Suppressor macrophage (primary cell): Measurements from ENCODE around the gene MYL12A.

ENCODE experiments used
- DNase-seq, 4 experiments: peaks; one replicate each; pipeline ENCODE4 v3.0.0-alpha.2; 2020 to 2022

The MYL12A gene

DNA sequence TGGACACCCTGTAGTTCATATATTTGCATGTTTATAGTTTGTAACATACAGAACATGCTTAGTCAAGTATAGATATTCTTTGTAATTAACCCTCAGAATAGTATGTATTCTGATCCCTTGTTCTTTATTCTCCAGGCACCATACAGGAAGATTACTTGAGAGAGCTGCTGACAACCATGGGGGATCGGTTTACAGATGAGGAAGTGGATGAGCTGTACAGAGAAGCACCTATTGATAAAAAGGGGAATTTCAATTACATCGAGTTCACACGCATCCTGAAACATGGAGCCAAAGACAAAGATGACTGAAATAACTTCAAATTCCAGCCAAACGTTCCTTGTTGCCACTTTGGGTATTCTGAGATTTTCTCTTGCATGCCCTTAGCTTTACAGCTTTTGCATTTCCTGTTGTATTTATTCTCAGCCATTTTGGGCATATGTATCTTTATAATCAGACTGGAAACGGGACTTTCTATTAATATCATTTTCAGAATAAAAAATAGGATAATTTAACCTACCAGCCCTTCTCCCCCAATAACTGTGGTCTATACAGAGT lies 8.1 kb downstream of the MYL12A start:
- DNase-seq = peak in 3 of 4 experiments; percentile 26 to 50 (median 39)

- peak in 3 of 4 experiments; percentile 28 to 60 (median 56) for DNase-seq
Measured at GRCh38 chr18:3256693-3257626, 9.4 kb downstream of the MYL12A start.

DNA sequence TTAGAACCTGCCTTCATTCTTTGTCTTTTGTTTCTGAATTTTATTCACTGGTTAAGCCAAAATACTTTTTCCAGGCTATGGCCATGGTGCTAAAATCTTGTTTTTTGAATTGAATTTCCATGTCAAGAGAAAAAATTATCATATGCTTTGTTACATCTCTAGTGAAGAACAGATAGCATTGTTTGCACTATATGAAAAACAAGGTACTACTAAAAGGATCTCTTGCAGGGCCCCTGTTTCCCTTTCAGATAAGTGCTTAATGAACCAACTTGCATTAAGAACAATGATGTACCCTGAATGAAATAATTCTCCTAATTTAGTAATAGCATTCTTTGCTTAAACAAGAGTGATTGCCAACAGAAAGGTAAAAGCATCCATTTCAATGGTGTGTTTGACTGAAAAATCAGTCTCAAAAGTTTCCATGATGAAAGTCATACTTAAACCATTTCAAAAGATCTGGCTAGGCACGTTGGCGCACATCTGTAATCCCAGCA lies 10.1 kb downstream of the MYL12A start:
- no peak for DNase-seq

DNA sequence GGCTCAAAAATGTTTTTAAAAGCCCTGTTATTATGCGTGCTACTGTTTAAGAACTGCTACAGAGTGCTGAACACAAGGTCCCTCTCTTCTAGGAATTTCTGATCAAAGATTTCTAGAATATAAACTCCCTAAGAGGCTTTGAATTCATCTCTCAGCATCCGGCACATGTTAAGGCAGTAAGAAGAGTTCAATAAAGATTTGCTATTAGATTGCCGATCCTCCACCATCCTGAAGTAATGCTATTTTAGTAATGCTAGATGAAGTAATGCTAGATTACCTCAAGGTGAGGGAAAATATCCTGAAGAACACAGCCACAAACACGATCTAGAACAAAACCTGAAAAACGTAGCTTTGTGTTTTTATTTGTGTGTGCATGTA lies 13.4 kb downstream of the MYL12A start:
- no peak for DNase-seq

DNA sequence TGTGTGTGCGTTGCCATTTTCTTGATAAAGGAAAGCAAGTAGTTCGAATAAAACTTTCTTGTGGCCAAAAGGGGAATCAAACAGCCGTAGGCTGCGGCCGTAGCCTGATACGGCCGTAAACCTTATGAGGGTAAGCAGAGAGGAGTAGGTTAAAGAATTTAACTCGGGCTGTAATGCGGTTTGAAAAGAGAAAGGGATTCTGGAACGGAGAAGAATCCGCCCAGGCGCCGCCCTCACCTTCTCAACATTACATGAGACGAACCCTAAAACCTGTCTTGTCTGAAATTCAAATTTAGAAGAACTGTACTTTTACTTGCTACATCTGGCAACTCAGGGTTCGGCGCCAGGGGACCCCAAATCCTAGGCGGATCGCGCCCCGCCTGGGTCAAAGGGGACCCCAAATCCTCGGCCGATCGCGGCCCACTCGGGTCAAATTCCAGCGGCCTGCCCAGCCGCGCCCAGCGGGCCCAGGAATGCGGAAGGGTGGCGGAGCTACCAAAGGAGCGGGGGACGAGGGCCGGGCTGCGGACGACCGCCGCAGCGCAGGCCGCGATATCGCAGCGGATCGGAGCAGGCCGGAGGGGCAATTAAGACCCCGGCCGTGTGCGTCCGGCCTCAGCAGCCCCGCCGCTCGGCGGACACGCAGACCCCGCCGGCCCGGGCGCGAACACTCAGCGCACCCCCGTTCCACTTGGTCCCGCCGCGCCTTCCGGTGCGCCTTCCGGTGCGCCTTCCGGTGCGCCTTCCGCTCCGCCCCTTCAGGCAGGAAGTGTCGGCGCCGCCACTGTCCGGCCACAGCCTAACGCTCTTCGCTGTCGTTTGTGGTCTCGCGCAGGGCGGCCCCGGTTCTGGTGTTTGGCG lies 14.0 kb downstream of the MYL12A start, which contains the start of gene MYL12B:
Gene MYL12B (plus strand): TSS at position 761 of the 861 bp plus-strand sequence. CDS start 10,766 bp downstream, outside the sequence.
- peak; percentile 86 to 95 (median 92) for DNase-seq

DNA sequence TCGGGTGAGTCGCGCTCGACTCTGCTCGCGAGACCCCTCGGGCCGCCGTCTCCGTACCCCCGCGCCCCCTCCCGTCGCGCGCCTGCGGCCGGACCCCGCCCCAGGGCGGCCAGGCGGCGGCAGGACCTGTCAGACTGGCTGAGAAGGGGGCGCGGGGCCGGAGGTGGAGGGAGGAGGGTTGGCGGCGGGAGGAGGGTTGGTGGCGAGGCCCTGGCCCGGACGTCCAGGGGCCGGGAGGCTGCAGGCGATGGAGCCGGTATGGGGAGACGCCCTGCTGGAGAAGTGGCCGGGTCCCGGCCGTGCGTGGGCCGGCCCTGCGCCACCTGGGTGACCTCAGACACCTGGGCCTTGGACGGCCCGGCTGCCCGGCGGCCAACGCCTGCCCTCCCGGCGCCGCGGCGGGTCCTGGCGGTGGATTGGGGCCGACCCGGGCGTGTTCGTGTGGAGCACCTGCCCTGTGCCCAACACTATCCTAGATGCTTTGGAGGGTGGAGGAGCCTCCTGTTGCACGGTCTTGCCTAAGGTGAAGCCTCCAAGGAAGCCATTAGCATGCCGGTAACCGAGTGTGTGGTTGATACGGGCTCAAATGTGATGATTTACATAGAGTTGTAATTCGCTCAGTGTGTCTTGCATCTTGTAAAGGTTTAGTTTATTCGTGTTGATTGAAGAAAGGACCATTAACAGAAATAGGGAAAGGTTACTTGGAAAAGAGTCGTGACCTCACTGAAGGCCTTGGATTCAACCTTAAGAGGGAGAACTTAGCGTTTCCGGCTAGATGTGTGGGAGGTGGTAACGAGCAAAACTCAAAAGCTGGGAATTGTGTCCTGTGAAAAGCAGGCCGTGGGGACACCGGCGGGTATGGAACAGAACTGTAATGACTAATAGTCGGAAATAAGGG lies 14.9 kb downstream of the MYL12A start:
- peak in 3 of 4 experiments; percentile 36 to 51 (median 44) for DNase-seq

DNA sequence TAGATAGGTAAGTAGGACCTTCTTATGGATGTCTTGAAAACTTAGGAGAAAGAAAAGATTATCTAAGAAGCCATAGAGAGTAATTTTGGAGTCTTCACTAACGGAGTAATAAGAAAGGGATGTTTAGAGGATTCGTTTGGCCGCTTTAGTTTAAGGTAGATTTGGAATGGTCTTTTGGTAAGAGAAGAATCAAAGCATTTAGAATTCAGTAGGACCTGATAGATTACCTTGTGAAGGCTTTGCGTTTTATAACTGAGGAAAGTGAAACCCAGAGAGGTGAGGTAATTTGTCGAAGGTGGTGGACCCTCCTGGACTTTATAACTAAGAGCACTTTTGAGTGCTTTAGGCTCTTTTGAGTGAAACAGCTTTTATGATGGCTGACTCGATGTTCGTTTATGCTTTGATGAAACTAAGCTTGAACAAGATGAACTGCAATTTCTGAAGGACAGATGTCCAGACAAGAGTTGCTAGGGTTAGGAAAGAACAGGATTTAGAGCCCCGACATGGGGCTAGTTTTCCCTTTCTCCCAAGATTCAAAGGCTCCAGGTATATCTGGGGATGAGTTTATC lies 15.6 kb downstream of the MYL12A start:
- no peak for DNase-seq

DNA sequence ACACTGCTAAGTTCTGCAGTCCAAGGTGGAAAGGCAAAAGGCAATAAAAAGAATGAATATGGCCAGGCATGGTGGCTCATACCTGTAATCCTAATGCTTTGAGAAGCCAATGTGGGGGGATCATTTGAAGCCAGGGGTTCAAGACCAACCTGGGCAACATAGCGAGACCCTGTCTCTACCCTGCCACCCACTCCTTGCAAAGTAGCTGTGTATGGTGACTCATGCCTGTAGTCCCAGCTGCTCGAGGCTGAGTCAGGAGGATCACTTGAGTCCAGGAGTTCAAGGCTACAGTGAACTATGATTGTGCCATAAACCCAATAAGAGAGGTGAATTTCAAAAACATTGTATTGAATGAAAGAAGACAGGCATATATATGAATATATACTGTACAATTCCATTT lies 16.8 kb downstream of the MYL12A start:
- DNase-seq = no peak

DNA sequence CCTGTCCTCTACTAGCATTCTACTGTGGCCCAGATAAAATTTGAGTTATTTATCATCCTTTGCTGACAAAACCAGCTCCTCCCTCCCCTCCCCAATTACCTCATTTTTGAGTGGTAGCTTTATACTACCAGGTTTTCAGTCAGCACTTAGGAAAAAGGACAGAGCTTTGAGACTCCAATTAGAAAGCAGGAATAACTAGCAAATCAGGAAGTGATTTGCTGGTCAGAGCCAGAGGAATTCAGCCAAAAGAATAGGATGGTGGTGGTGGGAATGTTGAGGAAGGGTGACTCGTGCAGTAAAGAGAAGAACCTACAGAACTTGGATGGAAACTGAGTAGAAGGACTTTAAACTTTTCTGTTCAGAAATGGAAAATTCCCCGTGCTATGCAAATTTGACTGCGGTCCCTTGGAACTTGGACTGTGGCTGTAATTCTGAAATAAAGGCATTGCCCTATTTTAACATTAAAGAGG lies 18.0 kb downstream of the MYL12A start:
- DNase-seq = no peak

DNA sequence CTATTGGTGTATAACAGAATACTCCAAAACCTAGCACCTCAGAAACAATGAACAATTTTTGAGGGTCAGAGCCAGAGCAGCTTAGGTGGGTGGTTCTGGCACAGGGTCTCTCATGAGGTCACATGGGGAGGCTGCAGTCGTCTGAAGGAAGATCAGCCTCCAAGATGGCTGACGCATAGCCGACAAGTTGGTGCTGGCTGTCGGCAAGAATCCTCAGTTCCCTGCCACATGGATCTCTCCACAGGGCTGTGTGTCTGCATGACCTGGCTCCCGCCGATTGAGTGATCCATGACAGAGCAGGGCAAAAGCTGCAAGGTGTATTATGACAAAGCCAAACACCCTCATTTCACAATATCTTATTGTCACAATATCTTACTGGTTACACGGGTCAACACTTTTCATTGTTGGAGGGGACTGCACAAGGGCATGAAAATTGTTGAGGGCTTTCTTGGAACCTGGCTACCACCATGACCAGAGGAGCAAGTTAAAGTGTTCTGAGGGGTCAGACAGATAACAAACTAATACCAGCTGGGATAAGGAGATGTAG lies 18.5 kb downstream of the MYL12A start:
- no peak for DNase-seq

DNA sequence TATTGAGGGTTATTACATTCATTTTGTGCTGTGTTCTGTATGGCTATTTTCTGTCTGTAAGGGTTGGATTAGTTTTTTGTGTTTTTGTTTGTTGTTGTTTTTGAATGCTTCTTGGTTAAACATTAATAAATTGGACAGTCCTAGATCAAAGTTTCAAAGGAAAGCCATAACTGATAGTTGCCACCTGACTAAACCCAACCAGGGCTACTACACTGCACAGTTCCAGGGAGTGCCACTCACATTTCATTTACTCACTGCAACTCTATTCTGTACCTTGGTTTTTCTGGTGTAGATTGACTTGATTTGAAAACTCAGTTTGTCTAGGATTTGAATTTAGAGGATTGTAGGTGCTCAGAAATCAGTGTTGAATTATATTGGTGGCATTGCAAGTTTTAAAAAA lies 20.7 kb downstream of the MYL12A start:
- no peak for DNase-seq

DNA sequence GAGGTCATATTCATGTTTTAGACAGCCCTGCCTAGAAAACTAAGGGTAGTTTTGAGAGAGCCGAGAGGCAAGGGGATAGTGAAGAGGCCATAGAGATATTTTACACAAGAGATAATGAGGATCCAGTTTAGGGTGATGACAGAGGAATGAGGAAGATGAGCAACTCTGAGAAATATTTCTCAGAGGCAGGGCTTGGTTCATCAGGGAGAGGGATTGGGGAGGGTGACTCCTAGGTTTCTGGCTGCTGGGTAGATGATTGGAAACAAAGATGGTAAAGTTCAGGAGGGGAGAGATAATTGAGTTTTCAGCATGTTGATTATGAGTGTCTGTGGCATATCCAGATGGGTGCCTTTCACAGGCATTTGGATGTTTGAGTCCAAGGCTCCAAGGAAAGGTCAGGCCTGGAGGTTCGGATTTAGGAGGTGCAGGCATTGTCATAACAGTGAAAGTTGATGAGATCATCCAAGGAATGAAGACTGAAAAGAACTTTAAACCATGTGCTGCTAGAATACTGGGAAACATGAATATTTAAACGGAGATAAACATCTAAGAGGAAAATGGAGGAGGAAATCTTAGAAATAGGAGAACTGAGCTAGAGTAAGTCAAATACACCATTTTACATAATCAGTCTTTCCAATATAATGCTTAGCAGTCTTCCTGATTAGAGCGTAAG lies 21.8 kb downstream of the MYL12A start:
- DNase-seq = peak; percentile 26 to 66 (median 48)

GRCh38 chr18:3269914-3270299 lies 22.3 kb downstream of the MYL12A start:
- no peak for DNase-seq

GRCh38 chr18:3273042-3273441 lies 25.4 kb downstream of the MYL12A start:
- no peak for DNase-seq

DNA sequence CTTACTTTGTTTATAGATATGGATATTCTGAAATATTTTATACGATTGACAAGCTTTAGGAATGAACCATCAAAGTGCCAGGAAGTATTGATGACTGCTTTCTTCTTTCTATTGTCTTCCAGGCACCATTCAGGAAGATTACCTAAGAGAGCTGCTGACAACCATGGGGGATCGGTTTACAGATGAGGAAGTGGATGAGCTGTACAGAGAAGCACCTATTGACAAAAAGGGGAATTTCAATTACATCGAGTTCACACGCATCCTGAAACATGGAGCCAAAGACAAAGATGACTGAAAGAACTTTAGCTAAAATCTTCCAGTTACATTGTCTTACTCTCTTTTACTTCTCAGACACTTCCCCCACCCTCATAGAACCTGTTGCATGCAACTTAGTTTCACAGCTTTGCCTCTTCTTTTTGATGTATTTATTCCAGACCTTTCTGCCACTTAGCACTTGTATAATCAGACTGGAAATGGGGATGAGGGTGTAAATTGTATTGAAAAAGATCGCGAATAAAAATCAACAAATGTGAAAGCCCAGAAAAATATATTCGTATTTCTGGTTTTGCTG lies 30.1 kb downstream of the MYL12A start:
- peak in 3 of 4 experiments; percentile 23 to 37 (median 28) for DNase-seq

DNA sequence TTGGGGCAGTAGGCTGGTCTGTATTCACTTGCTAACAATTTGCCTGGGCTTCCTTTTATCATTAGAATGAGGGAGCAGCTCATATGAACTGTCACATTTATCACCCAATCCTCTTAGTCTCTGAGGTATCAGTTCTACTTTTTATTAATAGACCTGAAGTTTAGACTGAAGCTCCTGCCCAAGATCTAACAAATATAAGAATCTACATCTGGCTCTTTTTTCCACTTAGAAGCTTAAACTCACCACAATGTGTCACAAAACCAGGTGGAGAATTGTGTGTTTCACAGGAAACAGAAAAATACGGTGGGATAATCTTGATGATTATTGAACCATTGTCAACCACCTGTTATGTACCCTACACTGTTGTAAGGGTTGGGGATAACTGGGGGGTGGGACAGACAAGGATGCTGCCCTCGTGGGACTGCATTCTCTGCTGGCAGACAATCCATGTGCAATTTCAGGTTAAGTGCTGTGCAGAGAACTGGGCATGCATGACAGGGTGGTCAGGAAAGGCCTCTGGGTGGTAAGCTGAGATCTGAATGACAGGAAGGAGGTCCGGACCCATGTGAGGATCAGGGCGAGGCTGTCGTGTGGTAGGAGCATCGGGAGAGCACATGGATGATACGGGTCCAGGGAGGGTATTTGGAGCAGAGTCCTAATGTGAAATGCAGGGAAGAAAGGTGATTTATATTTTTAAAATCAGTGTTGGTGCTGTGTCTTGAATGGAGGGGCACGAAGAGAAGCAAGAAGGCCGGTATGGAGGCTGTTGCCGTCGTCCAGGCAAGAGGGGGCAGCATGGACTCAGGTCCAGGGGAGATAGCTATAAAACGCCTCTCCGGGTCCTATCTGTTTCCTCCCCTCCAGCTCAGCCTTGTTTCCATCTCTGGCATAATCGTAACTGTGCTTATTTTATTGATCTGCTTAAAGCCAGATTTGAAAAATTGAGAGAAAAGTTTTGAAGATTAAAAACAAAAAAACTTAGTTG lies 31.9 kb downstream of the MYL12A start:
- DNase-seq = peak in 2 of 4 experiments; percentile 36 to 50

DNA sequence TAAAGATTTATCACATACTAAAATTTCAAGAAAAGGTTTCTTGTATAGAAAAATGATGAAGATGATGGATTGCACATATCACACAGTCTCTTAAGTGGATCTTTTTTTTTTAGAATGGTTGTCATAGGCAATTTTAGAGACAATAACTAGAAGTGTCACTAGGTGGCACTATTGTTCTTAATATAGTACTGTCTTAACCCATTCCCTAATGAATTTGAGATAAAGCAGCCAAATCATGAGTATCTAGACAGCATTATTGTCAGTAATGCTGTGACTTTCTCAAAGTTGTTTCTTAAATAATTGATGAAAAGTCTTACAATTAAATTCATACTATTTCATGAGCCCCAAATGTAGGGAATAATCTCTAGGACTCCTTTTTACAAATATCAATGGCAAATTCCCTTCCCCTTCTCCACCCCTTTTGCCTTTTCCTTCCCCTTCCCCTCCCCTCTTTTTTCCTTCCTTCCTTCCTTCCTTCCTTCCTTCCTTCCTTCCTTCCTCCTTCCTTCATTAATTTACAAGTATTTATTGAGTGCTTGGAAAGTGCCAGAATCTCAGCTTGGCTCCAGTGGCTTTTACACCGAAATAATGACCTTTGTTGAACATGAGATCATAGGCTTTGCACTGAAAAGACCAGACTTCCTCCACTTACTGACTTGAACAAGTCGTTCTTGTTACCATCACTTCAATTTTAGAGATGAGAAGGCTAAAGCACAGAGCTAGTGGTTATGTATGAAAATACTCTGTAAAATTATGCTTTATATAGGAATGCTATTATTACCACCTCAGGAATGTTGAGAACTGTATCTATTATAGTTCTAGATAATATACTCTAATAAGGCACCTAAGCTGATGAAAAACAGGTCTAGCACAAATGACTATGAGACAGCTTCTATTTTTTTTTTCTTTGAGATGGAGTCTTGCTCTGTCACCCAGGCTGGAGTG lies 34.1 kb downstream of the MYL12A start:
- peak; percentile 31 to 91 (median 88) for DNase-seq
